HCT116 (cell line): ENCODE data around the gene ARHGAP19.

Experiments
- CEBPB ChIP-seq: IDR thresholded peaks from 2 replicates; pipeline ENCODE4 v1.6.1; 2012; ENCODE audit warnings: low read depth
- EZH2 ChIP-seq: fragments of 200-600 bp; sonication (generic); IDR thresholded peaks from 2 replicates; pipeline ENCODE4 v1.6.1; 2017; ENCODE audit warnings: antibody characterized with exemption, mixed run types
- MAX ChIP-seq: IDR thresholded peaks from 2 replicates; pipeline ENCODE4 v1.6.1; 2012
- POLR2A ChIP-seq: IDR thresholded peaks from 2 replicates; pipeline ENCODE4 v1.7.0; 2011; ENCODE audit warnings: borderline replicate concordance; ENCODE audit not compliant: insufficient read depth, insufficient read length; ENCODE audit errors: extremely low read depth
- POLR2AphosphoS5 ChIP-seq: IDR thresholded peaks from 2 replicates; pipeline ENCODE4 v1.6.1; 2011; ENCODE audit warnings: mild to moderate bottlenecking, low read depth, low read length, moderate library complexity
- RAD21 ChIP-seq: IDR thresholded peaks from 2 replicates; pipeline ENCODE4 v1.6.1; 2012; ENCODE audit warnings: low read depth, mild to moderate bottlenecking
- TCF7L2 ChIP-seq: IDR thresholded peaks from 2 replicates; pipeline ENCODE4 v1.7.0; 2011; ENCODE audit warnings: borderline replicate concordance, inconsistent platforms; ENCODE audit not compliant: insufficient read depth, insufficient read length; ENCODE audit errors: extremely low read depth
- YY1 ChIP-seq: IDR thresholded peaks from 2 replicates; pipeline ENCODE4 v1.6.1; 2011; ENCODE audit warnings: low read length, low read depth, moderate library complexity, mild to moderate bottlenecking; ENCODE audit not compliant: insufficient replicate concordance; ENCODE audit errors: extremely low read depth
- ZNF274 ChIP-seq: fragments of 200-500 bp; sonication (Bioruptor generic); IDR thresholded peaks from 2 replicates; pipeline ENCODE4 v1.6.1; 2014; ENCODE audit warnings: mild to moderate bottlenecking, low read depth, low read length, inconsistent platforms
- TF ChIP-seq, protein P1 (sequence below): IDR thresholded peaks from 2 replicates; pipeline ENCODE4 v1.6.1; 2012; ENCODE audit warnings: low read depth
- TF ChIP-seq, protein P2 (sequence below), 3 experiments: fragments of 200-600 bp in 1 of 3; sonication (generic) in 1 of 3; IDR thresholded peaks in 2 of 3; conservative IDR thresholded peaks in 1 of 3; 2 replicates each; pipeline ENCODE4 v1.5.1; 2012 to 2017; ENCODE audit warnings: low read depth in 2 of 3, low read length in 2 of 3, antibody characterized with exemption in 1 of 3, borderline replicate concordance in 1 of 3, control low read depth in 1 of 3, mild to moderate bottlenecking in 1 of 3, mixed read lengths in 1 of 3, mixed run types in 1 of 3, moderate library complexity in 1 of 3; ENCODE audit not compliant: insufficient read depth in 1 of 3

- TF ChIP-seq, protein P1, sequence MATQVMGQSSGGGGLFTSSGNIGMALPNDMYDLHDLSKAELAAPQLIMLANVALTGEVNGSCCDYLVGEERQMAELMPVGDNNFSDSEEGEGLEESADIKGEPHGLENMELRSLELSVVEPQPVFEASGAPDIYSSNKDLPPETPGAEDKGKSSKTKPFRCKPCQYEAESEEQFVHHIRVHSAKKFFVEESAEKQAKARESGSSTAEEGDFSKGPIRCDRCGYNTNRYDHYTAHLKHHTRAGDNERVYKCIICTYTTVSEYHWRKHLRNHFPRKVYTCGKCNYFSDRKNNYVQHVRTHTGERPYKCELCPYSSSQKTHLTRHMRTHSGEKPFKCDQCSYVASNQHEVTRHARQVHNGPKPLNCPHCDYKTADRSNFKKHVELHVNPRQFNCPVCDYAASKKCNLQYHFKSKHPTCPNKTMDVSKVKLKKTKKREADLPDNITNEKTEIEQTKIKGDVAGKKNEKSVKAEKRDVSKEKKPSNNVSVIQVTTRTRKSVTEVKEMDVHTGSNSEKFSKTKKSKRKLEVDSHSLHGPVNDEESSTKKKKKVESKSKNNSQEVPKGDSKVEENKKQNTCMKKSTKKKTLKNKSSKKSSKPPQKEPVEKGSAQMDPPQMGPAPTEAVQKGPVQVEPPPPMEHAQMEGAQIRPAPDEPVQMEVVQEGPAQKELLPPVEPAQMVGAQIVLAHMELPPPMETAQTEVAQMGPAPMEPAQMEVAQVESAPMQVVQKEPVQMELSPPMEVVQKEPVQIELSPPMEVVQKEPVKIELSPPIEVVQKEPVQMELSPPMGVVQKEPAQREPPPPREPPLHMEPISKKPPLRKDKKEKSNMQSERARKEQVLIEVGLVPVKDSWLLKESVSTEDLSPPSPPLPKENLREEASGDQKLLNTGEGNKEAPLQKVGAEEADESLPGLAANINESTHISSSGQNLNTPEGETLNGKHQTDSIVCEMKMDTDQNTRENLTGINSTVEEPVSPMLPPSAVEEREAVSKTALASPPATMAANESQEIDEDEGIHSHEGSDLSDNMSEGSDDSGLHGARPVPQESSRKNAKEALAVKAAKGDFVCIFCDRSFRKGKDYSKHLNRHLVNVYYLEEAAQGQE, result no peak
- TF ChIP-seq, protein P2, sequence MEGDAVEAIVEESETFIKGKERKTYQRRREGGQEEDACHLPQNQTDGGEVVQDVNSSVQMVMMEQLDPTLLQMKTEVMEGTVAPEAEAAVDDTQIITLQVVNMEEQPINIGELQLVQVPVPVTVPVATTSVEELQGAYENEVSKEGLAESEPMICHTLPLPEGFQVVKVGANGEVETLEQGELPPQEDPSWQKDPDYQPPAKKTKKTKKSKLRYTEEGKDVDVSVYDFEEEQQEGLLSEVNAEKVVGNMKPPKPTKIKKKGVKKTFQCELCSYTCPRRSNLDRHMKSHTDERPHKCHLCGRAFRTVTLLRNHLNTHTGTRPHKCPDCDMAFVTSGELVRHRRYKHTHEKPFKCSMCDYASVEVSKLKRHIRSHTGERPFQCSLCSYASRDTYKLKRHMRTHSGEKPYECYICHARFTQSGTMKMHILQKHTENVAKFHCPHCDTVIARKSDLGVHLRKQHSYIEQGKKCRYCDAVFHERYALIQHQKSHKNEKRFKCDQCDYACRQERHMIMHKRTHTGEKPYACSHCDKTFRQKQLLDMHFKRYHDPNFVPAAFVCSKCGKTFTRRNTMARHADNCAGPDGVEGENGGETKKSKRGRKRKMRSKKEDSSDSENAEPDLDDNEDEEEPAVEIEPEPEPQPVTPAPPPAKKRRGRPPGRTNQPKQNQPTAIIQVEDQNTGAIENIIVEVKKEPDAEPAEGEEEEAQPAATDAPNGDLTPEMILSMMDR (IDR thresholded peaks at IDR 0.05 in 2 of 3, conservative IDR thresholded peaks at IDR 0.05 in 1 of 3; ENCODE audit: borderline replicate concordance in 1 of 3, insufficient read depth in 1 of 3, low read depth in 2 of 3, low read length in 2 of 3), result no peak
- no peak for TF ChIP-seq MAX
- no peak for TF ChIP-seq EZH2
- TF ChIP-seq TCF7L2, result no peak
- no peak for TF ChIP-seq RAD21
- no peak for TF ChIP-seq CEBPB
- no peak for TF ChIP-seq YY1
- TF ChIP-seq POLR2AphosphoS5, result no peak
- TF ChIP-seq ZNF274, result no peak
- TF ChIP-seq POLR2A, result no peak
Observed at GRCh38 chr10:97190450-97190849, 102.0 kb downstream of the ARHGAP19 start.
